M059J (cell line): Measurements from ENCODE around the gene PTCD1. TPM values are rescaled to one million over a fixed set of nuclear protein-coding genes. Genes with fewer than 3 reads are reported as not detected.
A peak's percentile ranks its signal among the peaks of the same experiment; 100 is the strongest.
"Not testable (repeated sequence)": the region's sequence is repeated elsewhere in the genome, so short reads cannot be mapped to it uniquely, and the experiment has no call there.

Source experiments
- DNase-seq: peaks from one replicate; pipeline ENCODE4 v3.0.0-alpha.2; 2012; ENCODE audit warnings: low read depth
- total RNA-seq: library from RNA; depleted of rRNA; stranded (reverse); fragments of >200 nt; shearing (Covaris generic); gene quantifications from 2 replicates; pipeline ENCODE4 v1.2.3, GENCODE V29; 2014

PTCD1 gene
- total RNA-seq, 1 experiment from 2014 or later, result 5.1 TPM

DNA sequence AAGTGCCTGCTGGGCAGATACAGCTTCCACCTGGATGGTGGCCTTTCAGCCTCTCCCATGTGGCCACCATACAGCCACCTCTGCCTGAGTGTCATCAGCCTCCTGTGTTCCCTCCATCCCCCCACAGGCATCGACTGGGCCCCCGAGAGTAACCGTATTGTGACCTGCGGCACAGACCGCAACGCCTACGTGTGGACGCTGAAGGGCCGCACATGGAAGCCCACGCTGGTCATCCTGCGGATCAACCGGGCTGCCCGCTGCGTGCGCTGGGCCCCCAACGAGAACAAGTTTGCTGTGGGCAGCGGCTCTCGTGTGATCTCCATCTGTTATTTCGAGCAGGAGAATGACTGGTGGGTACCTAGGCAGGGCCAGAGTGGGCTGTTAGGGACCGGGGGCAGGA lies 50.7 kb downstream of the PTCD1 start:
- no peak for DNase-seq

DNA sequence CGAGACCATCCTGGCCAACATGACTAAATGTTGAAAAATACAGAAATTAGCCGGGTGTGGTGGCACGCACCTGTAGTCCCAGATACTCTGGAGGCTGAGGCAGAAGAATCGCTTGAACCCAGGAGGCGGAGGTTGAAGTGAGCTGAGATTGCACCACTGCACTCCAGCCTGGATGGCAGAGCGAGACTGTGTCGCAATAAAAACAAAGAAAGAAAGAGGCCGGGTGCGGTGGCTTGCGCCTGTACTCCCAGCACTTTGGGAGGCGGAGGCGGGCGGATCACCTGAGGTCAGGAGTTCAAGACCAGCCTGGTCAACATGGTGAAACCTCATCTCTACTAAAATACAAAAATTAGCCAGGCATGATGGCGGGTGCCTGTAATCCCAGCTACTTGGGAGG lies 51.4 kb downstream of the PTCD1 start:
- not testable (repeated sequence) for DNase-seq

DNA sequence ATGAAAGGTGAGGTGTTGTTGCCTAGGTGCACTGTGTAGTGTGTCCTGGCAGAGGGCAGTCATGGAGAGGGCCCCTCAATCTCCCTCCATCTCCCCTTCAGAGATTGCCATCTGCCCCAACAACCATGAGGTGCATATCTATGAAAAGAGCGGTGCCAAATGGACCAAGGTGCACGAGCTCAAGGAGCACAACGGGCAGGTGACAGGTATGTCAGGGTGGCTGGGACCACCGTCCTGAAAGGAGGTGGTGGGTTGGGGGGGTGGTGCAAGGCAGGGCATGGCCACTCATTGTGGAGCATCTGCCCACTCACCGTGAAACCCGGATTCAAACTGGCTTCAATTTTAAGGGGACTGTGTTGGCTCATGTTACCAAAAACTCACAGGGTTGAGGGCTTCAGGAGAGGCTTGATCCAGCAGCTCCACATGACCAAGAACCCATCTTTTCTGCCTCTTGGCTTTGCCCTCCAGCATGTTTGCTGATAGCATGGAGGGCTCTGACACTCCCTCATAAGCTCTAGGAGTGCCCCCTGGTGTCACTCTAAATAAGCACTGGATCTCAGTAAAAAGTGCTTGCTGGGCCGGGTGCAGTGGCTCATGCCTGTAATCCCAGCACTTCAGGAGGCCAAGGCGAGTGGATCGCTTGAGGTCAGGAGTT lies 51.9 kb downstream of the PTCD1 start:
- peak; percentile 60 for DNase-seq

DNA sequence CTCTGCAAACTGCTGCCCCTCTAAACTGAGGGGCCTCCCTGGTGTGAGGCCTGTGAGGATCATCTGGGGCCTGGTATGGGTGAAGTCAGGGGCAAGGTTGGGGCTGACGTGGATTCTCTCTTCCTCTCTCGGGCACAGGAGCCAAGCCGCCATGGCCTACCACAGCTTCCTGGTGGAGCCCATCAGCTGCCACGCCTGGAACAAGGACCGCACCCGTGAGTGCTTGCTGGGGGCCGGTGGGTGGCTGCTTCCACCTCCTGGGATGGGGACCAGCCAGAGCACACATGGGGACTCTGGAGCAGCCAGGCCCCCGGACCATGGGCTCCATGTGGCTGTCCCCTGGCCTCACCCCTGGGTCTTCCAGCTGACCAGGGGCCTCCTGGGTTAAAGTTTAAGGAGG lies 53.0 kb downstream of the PTCD1 start:
- no peak for DNase-seq

DNA sequence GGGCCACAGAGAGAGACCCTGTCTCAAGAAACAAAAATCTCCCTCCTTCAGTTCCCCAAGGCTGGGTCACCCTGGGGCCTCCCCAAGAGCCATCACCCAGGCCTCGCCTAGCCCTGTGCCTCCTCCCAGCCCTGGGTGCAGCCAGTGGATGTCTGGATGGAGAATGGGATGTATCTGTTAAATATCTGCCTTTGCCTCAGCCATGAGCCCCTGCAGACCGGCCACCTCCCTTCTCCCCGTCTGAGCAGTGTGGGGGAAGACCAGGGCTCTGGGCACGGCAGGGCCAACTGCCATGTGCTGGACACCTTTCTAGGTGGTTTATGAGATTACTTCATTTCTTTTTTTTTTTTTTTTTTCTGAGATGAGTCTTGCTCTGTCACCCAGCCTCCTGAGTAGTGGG lies 54.1 kb downstream of the PTCD1 start:
- no peak for DNase-seq

DNA sequence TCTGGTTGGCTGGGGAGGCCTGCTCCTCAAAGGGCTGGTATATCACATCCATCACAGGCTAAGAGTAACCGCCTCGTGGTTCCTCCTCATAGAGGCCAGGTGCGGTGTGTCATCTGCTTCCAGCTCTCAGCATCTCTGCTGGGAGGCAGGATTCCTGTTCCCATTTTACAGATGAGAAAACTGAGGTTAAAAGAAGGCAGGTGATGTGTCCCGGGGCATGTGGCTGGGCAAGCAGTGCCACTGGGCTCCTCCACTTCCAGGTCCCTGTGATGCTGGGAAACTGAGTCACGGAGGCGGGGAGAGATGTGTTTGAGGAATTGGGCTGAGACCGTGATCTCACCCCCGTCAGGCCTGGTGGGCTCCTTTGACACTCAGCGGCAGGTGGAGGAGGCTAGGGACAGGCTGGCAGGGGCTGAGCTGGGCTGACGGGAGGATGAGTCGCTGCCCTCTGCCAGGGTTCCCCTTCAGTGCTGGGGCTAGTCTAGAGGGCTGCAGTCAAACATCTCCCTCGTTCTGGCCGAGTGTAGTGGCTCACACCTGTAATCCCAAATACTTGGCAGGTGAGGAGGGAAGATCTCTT lies 54.7 kb downstream of the PTCD1 start:
- no peak for DNase-seq

DNA sequence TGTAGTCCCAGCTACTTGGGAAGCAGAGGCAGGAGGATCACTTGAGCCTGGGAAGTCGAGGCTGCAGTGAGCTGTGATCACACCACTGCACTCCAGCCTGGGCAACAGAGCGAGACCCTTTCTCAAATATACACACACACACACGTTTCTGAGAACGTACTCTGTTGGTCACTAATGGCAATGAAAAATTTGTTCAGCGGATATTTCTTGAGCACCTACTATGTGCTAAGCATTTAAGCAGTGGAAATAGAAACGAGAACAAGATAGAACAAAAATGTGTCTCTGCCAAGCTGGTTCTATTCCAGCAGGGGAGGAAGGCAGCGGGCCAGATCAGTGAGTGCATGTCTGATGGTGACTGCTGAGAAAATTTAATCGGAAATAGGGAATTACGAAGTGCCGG lies 55.4 kb downstream of the PTCD1 start:
- no peak for DNase-seq

DNA sequence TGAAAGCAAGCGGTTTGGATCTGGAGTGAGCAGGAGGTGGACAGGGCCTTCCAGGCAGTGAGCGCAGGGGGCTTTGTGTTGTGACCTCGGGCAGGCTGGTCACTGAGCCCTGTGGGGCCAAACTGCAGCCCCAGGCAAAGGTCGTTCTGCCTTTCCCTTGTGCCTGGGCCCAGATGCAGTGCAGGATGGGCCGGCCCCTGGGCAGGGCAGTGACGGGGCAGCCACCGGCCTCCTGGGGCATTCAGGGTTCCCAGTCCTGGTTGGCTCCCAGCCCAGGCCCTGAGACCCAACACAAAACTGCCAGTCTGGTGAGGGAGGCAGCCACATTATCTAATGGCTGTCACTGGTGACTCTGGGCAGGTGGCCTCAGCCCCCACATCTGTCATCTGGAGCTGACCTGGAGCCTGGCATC lies 56.9 kb downstream of the PTCD1 start:
- no peak for DNase-seq

DNA sequence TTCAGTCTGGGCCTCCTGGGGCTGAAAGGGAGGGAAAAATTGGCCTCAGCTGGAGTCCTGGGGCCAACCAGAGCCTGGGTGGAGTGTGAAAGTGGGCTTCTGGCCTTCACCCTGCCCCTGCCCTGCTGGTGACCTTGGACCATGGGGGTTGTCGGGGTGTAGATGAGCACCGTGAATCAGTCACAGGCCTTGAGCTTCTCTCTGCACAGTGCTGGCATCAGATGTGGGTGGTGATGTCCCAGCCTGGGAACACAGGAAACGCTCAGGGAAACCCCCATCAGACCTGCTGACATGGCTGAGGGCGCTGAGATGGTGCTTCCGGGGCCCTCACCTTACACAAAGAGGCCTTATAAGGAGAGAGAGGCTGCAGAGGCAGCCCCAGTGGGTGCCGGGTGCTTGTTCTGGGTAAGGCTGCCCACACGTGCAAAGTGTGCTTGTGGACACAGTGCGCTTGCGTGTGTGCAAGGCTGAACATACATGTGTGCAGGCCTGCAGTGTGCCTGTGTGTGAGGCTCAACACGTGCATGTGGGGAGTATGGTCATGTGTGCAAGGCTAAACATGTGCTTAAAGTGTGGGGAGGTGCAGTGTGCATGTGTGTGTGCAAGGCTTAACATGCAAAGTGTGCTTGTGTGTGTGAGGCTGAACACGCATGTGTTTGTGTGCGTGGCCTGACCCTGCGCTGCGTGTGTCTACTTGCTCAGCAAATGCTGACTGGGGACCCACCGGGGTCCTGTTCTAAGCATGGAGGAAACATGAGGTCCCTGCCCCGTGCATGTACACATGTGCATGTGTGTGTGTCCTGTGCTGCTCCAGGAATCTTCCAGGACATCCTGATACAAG lies 57.6 kb downstream of the PTCD1 start:
- DNase-seq, result no peak

DNA sequence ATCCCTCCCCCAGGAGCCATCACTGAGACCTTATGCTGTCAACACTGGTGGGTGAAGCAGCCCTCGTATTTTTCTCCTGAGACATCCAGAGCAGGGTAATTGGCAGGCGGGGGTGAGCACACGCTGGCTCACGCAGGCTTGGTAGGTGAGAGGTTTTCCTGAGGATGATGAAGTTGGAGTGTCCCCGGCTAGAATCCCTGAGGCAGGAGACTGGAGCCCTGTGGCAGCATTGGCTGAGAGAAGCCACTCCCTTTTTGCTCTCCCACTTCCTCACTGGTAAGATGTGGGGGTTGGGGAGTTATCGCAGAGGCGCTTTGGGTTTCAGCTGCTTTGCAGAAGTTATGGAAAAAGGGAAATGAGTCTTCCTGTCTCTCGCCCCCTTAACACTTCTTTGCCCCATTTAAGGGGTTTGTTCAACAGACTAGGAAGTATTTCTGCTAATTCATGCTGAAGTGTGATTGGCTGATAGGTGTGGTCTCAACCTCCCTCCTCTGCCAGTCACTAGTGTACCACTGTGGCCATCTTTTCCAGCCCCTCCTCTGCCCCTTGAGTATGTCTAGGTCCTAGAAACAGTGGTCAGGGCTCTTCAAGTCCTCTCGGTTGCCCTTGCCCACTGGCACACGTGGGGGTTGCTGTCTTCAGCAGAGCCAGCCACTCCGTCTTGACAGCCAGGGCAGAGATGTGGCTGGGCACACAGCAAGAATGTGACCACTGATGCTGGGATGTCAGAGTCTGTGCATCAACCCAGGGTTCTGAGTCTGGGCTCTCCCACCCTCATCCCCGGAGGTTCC lies 58.4 kb downstream of the PTCD1 start:
- no peak for DNase-seq

DNA sequence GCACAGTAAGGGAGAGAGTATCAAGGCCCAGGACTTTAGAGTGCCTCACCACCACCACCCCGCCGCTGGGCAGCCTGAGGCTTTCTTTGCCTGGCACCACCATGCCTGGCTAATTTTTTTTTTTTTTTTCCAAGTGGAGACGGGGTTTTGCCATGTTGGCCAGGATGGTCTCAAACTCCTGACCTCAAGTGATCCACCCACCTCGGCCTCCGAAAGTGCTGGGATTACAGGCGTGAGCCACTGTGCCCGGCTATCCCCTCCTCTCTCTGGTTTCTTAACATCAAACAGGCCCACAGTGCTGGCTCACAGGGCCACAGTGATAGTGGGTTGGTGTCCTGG lies 58.9 kb downstream of the PTCD1 start:
- not testable (repeated sequence) for DNase-seq

DNA sequence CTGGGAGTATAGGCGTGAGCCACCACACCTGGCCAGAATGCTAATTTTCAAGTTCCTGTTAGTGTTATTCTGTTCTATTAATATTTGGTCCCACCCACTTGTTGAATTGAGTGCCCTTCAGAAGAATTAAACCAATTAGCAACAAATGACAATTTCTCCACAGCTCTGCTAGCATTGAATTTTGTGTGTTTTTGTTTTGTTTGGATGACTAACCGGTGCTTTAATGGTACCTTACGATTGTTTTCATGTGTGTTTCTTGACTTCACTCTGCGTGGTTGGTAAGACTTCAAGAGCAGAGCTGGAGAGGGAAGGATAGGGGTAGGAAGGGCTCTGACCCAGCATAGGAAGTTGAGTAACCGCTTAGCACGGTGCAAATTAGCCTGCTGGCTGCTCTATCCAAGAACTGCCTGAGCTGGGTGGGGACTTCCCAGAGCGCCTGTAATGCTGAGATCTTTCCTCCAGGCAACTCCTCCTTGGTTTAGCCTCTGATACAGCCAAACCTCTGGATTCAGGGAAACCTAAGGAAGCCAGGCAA lies 59.5 kb downstream of the PTCD1 start:
- peak; percentile 87 for DNase-seq

DNA sequence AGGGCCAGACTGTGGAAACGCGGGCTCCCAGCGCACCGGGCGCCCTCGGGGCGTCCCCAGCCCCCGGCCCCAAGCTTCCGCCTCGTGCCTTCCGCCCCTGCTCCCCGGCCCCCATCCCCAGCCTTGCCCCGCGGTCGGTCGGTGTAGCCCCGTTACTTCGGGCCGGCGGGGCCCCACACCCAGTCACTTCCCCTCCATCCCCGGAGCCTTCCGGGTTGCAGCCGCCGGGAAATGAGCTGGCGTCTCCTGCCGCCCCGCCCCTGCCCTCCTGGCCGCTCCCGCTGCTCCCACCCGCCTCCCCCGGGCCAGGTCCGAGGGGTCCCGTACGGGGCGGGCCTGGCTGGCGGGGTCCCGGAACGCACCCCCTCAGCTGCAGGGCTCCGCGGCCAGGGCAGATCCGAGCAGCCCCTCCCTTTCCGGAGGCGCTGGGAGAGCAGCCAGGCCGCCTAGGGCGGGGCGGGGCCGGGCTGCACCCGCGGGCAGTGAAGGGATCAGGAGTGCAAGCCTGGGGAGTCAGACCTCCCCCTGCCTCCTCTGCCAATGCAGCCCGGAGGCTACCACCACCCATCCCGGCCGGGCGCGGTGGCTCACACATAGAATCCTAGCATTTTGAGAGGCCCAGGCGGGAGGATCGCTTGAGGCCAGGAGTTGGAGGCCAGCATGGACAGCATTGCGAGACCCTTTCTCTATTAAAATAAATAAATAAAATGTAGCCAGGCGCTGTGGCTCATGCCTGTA lies 63.4 kb downstream of the PTCD1 start:
- DNase-seq, result peak; percentile 85

DNA sequence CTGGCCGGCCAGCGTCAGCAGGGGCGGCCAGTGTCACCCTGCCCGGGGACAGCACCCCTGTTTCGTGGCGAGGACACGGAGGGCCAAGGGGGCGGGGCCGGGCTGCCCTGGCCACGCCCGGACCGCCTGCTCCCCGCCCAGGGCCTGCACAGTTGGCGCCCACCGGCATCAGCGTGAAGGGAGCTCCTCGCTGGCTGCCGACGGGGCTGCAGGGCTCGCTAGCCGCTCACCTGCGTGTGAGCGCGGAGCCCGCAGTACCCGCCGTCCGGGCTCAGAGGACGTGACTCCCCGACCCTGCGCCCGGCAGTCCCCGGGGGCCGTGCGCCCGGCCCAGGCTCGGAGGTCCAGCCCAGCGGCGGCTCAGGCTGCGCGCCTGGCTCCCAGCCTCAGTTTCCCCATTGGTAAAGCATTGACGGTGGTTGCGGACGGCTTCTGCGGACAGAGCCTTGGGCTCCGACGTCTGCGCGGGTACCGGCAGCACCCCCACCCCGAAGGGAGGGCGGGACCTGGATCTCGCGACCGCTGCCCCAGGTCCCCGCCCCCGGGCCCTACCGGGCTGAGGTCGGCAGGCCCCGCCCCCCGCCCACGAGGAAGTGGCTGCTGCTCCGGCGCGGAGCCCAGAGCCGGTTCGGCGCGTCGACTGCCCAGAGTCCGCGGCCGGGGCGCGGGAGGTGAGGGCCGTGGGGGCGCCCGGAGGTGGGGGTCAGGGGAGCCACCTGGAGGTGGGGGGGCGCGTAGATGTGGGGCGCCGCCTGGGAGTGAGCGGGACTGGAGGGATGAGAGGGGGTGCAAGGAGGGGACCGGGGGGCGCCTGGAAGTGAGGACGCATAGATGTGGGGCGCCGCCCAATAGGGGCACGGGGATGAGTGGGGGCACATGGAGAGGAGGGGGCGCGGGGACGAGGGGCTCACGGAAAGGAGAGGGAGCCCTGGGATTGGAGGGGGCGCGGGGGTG lies 64.2 kb downstream of the PTCD1 start, which contains the start of gene ARPC1B:
Gene ARPC1B, plus strand, starts transcription at position 620 of the 954 bp plus-strand sequence. CDS start 10,985 bp downstream, outside the sequence.
- peak; percentile 71 for DNase-seq

DNA sequence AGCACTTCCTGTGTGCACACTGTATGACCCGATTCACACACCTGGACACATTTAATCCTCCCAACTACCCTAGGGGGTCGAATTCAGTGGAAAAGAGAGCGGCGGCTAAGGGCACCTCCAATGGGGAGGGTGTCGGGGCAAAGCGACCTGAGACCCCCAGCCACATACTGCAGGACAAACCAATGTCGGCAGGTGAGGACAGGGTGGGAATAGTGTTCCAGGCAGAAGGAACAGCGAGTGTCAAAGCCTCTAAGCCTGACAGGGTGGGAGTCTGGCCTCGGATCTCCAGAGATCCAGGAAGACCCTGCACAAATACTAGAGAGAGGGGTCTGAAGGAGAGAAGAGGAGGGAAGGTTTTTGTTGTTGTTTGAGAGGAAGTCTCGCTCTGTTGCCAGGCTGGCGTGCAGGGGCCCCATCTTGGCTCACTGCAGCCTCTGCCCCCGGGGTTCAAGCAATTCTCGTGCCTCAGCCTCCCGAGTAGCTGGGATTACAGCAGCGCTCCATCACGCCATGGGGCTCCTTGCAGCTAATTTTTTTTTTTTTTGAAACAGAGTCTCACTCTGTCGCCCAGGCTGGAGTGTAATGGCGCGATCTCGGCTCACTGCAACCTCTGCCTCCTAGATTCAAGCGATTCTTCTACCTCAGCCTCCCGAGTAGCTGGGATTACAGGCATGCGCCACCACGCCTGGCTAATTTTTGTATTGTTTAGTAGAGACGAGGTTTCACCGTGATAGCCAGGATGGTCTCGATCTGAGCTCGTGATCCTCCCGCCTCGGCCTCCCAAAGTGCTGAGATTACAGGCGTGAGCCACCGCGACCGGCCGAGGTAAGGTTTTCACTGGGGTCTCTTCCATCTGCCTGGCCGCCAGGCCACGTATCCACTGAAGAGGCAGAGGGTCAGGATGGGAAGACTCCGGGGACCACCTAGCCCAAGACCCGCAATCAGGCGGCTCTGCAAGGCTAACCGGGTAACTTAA lies 65.2 kb downstream of the PTCD1 start:
- DNase-seq, result no peak

DNA sequence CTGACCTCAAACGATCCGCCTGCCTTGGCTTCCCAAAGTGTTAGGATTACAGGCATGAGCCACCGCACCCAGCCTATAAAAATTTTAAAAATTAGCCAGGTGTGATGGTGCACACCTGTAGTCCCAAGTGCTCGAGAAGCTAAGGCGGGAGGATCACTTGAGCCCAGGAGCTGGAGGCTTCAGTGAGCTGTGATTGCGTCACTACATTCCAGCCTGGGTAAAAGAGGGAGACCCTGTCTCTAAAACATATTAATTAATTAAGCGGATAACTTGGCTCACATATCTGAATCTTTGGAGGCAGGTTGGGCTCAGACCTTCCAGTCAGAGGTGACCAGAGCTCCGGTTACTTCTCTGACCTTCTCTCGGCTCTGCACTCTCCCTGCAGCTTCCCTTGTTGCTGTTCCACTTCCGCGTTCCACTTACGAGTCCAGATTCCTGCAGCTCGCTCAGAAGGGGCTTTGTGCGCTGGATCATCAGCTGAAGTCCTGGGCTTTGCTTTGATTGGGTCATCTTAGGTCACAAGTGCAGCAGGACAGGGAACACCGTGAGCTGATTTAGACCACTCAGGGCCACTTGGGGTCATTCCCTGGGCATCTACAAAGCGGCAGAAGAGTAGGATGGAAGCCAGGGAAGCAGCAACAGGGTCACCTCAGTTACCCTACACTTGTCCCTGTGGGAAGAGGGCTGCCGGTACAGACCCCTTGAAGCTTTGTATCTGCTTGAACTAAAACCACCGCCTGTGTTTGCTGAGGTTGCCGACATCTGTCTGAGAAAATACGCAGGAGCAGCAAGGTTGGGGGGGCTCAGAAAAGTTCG lies 66.1 kb downstream of the PTCD1 start:
- DNase-seq, result no peak

DNA sequence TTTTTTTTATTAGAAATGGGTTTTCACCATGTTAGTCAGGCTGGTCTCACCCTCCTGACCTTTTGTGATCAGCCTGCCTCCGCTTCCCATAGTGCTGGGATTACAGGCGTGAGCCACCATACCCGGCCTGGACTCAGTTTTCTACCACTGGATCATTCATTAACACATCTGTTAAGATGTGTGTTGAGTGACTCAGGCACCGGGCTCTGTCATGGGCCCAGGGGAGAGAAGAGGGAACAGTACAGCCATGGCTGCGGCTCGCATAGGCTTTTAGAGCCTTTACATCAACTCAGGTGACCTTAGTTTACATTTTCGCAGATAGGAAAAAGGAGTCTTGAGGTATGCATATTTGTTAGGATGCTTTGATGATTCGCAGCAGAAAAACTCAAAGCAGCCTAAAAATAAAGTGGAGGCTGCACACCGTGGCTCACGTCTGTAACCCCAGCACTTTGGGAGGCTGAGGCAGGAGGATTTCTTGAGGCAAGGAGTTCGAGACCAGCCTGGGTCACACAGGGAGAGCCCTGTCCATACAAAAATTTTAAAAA lies 67.2 kb downstream of the PTCD1 start:
- DNase-seq, result no peak
